CD4-positive, alpha-beta T cell (primary cell): Measurements from ENCODE around the gene LDLRAD4. TPM values are rescaled to one million over a fixed set of nuclear protein-coding genes. Genes with fewer than 3 reads are reported as not detected.

Experiments used
- ATAC-seq: fragments of 200-7000 bp; cut with Tn5 transposase; one replicate; pipeline ENCODE4 v1.10.0; 2022; ENCODE audit warnings: mild to moderate bottlenecking; ENCODE audit not compliant: poor library complexity
- CTCF ChIA-PET: fragments of 350-600 bp; sonication (Branson Sonifier 250); formaldehyde crosslinking; loops from one replicate; lab custom pipeline; 2021; ENCODE audit warnings: antibody characterized with exemption, inconsistent platforms; lab: Charles Lee
- POLR2A ChIA-PET: fragments of 350-600 bp; sonication (Branson Sonifier 250); formaldehyde crosslinking; loops from one replicate; lab custom pipeline; 2021; ENCODE audit warnings: antibody characterized with exemption, inconsistent platforms; lab: Charles Lee
- DNase-seq, 14 experiments: peaks; one replicate each; pipeline ENCODE4 v3.0.0-alpha.2; 2013 to 2020; ENCODE audit warnings: mixed read lengths in 2 of 14
- H3K27ac ChIP-seq, 2 donors: one replicate each; pipeline versions ENCODE4 v1.5.1 to v1.7.0; 2013; ENCODE audit warnings: low read length in 2 of 2, low read depth in 1 of 2, mild to moderate bottlenecking in 1 of 2
- H3K27me3 ChIP-seq, 2 experiments: 1 replicate in 1 of 2; 2 replicates in 1 of 2; pipeline versions ENCODE4 v1.6.1 to v1.7.0; 2013; ENCODE audit warnings: low read length in 2 of 2, control low read depth in 1 of 2, mild to moderate bottlenecking in 1 of 2, moderate library complexity in 1 of 2; ENCODE audit not compliant: insufficient read depth in 2 of 2, control insufficient read depth in 1 of 2
- H3K36me3 ChIP-seq: one replicate; pipeline ENCODE4 v1.6.1; 2013; ENCODE audit warnings: low read length, control low read depth; ENCODE audit not compliant: insufficient read depth
- H3K4me1 ChIP-seq: one replicate; pipeline ENCODE4 v1.6.1; 2013; ENCODE audit warnings: low read length, control low read depth; ENCODE audit not compliant: insufficient read depth
- H3K4me3 ChIP-seq: one replicate; pipeline ENCODE4 v1.5.1; 2013; ENCODE audit warnings: mild to moderate bottlenecking, low read length, moderate library complexity
- H3K9me3 ChIP-seq, 2 experiments: 1 replicate in 1 of 2; 2 replicates in 1 of 2; pipeline versions ENCODE4 v1.6.1 to v1.7.0; 2013; ENCODE audit warnings: low read length in 2 of 2, mild to moderate bottlenecking in 2 of 2, control low read depth in 1 of 2, moderate library complexity in 1 of 2; ENCODE audit not compliant: control insufficient read depth in 1 of 2, insufficient read depth in 1 of 2
- H3K27ac Mint-ChIP-seq: one replicate; pipeline ENCODE4 v1.8.0; 2020; ENCODE audit warnings: mixed read lengths
- H3K27me3 Mint-ChIP-seq: one replicate; pipeline ENCODE4 v1.8.0; 2021; ENCODE audit warnings: mixed read lengths
- H3K36me3 Mint-ChIP-seq: one replicate; pipeline ENCODE4 v1.8.0; 2021; ENCODE audit warnings: low read depth, mixed read lengths
- H3K4me1 Mint-ChIP-seq: one replicate; pipeline ENCODE4 v1.8.0; 2021; ENCODE audit warnings: low read depth, mixed read lengths
- H3K4me3 Mint-ChIP-seq: one replicate; pipeline ENCODE4 v1.8.0; 2020; ENCODE audit warnings: mild to moderate bottlenecking, mixed read lengths
- H3K9me3 Mint-ChIP-seq: one replicate; pipeline ENCODE4 v1.8.0; 2020; ENCODE audit warnings: mixed read lengths
- intact Hi-C, 2 experiments: fragments of 100-400 bp; cut with DNase I in 1 of 2; cut with micrococcal nuclease in 1 of 2; formaldehyde crosslinking; loops; one replicate each; pipeline versions ENCODE4 v1.15.1 to v1.9.0; 2023 to 2025; cut with DNase I, micrococcal nuclease
- total RNA-seq, 174 experiments: library from RNA in 2 of 174; stranded (reverse) in 2 of 174; gene quantifications; one replicate each; pipeline ENCODE4 v1.2.3 and lab custom pipeline; 2021 to 2026
- TF ChIP-seq, protein P1 (sequence below): fragments of 200-600 bp; IDR thresholded peaks from one replicate; pipeline ENCODE4 v1.8.0; 2022; ENCODE audit warnings: antibody characterized with exemption, mild to moderate bottlenecking

The LDLRAD4 gene
- total RNA-seq, 2 experiments from 2014 or later = 51.9 to 52.7 TPM

DNA sequence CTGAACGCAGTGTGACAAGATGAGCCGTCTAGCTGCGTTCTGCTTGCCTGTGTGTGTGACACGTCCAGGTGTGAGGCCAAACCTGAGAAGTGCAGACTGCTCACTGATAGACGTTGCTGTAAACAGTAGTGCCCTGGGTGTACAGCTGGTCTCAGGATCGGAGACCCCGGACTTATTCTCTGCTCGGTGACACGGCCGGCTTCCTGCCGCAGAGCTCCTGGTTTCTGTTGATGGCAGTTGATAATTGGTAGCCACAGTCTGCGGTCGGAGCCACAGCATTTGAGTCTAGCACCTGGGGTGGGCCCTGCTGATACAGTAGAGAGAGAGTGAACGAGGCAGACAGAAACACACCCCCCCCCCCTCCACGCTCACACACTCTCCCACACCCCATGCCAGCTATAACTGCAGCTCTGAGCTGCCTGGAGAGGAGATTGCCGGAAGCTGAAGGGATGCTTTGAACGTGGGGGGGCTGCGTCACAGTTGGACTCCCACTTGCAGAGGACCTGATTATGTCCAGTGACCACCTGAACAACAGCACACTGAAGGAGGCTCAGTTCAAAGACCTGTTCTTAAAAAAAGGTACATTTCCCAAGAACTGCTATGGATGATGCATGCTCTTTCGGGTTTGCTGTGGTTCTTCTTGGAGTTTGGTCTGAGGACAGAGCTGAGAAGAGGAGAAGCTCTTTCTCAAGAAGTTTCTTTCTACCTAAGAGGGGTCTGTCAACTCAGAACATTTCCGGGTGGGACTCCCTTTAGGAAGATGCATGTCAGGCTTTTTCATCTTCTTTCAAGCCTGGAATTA is 393.8 kb downstream of the LDLRAD4 start:
- H3K27me3 ChIP-seq = no peaks in the 10 kb centered on the region
- Mint-ChIP-seq H3K4me1 (peaks cover 90% of the 10 kb centered on the region), H3K4me3 (peak overlapping the region; percentile 86), H3K27me3 (no peaks in the 10 kb centered on the region), H3K36me3 (no peaks in the 10 kb centered on the region), H3K9me3 (no peaks in the 10 kb centered on the region), H3K27ac (peak overlapping the region; percentile 90)
- CTCF ChIA-PET = interaction anchor here (0.8 to 3.0 kb wide), 5 partner anchors 17 to 396 kb away, joined by 3 to 11 read pairs (median 3); no protein-coding TSS in a partner anchor
- H3K9me3 ChIP-seq = no peaks in the 10 kb centered on the region
- H3K36me3 ChIP-seq = no peaks in the 10 kb centered on the region
- DNase-seq (peak; percentile 39 to 91 (median 75)), ATAC-seq (peak; percentile 66)
- intact Hi-C loops = loop anchor here in 1 of 2 experiments (1.0 to 10.0 kb wide), 6 partner anchors 35 to 395 kb away; no protein-coding TSS in a partner anchor
- TF ChIP-seq, protein P1, sequence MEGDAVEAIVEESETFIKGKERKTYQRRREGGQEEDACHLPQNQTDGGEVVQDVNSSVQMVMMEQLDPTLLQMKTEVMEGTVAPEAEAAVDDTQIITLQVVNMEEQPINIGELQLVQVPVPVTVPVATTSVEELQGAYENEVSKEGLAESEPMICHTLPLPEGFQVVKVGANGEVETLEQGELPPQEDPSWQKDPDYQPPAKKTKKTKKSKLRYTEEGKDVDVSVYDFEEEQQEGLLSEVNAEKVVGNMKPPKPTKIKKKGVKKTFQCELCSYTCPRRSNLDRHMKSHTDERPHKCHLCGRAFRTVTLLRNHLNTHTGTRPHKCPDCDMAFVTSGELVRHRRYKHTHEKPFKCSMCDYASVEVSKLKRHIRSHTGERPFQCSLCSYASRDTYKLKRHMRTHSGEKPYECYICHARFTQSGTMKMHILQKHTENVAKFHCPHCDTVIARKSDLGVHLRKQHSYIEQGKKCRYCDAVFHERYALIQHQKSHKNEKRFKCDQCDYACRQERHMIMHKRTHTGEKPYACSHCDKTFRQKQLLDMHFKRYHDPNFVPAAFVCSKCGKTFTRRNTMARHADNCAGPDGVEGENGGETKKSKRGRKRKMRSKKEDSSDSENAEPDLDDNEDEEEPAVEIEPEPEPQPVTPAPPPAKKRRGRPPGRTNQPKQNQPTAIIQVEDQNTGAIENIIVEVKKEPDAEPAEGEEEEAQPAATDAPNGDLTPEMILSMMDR = no peak
- peak overlapping the region; percentile 51 for H3K4me3 ChIP-seq
- POLR2A ChIA-PET = interaction anchor here (0.5 to 1.9 kb wide), 13 partner anchors 12 to 910 kb away, joined by 3 to 9 read pairs (median 3); partner anchors contain the start of genes CEP192 and PSMG2
- H3K4me1 ChIP-seq = peaks cover 86% of the 10 kb centered on the region
- peak overlapping the region; percentile 13 to 38 for H3K27ac ChIP-seq

DNA sequence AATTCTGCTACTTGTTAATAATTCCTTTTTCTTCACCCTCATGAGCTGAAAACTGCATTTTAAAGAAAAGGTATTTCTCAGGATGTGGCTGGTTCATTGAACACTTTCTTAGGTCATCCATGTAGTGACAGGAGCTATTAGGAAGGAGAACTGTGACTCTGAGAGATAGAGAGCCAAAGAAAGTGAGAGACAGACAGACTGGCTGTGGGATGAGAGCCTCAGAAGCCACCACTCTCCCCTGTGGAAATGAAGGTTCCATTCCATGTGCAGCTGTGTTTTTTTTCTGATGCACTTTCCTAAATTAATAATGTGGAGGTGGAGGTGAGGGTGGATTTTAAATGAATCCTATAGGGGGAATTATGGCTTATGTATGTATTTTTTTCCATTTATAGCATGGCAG is 394.5 kb downstream of the LDLRAD4 start:
- ChIA-PET CTCF (interaction anchor here (0.8 to 3.0 kb wide), 3 partner anchors 17 to 55 kb away, joined by 3 to 11 read pairs (median 4); no protein-coding TSS in a partner anchor), POLR2A (interaction anchor here (0.5 to 1.9 kb wide), 4 partner anchors 13 to 910 kb away, joined by 3 to 9 read pairs (median 6); partner anchors contain the start of gene PSMG2)
- Histone ChIP-seq H3K9me3 (no peaks in the 10 kb centered on the region), H3K36me3 (no peaks in the 10 kb centered on the region), H3K4me1 (peaks cover 86% of the 10 kb centered on the region), H3K27me3 (no peaks in the 10 kb centered on the region), H3K27ac (no peak overlapping the region), H3K4me3 (peak overlapping the region; percentile 51)
- H3K9me3 Mint-ChIP-seq = no peaks in the 10 kb centered on the region
- H3K27ac Mint-ChIP-seq = peak overlapping the region; percentile 90
- DNase-seq = no peak
- no peaks in the 10 kb centered on the region for H3K36me3 Mint-ChIP-seq
- intact Hi-C loops = loop anchor here in 1 of 2 experiments (5.0 to 10.0 kb wide), 5 partner anchors 36 to 236 kb away; no protein-coding TSS in a partner anchor
- peak overlapping the region; percentile 86 for H3K4me3 Mint-ChIP-seq
- TF ChIP-seq, protein P1 = no peak
- no peaks in the 10 kb centered on the region for H3K27me3 Mint-ChIP-seq
- H3K4me1 Mint-ChIP-seq = peaks cover 90% of the 10 kb centered on the region
- no peak for ATAC-seq

DNA sequence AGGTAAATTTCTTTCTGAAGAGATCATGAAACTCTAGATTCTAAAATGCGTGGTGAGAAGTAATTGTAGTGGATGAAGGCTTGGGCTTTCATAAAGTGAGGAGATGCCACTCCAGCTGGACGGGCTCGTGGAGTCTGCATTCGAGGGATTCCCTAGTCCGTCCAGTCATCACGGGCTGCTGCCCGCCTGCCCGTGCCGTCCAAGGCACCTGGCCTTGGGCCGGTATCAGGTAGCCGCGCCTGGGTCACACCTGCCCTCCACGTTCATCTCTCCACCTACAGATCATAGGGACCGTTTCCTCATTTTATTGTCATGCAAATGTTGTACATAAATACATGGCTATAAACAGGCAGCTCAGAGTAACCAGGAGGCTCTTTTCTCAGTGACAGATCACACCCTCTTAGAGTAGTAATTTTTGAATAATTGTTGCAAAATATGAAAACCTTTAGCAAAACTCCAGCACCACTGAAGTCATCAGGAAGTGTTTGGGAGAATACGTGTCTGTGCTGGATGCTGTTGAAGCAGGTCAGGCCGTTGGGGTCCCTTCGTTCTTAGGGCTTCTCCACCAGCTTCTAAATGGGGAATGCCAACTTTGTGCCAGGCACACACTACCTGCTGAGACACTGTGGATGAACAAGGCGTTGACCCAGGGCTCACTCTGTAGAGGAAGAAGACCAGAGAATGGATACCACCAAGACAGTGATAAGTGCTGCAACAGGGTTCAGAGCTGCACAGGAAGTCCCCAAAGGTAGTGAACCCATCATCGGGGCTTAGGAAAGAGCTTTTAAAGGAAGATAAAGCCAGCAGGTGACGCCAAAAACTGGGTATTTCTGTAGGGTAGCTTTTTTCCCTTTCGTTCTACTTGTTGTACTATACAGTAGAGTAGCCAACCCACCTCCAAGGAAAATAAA is 395.3 kb downstream of the LDLRAD4 start:
- CTCF ChIA-PET = interaction anchor here (1.0 to 3.0 kb wide), 3 partner anchors 16 to 56 kb away, joined by 3 to 11 read pairs (median 4); no protein-coding TSS in a partner anchor
- POLR2A ChIA-PET = interaction anchor here (1.0 to 1.2 kb wide), 2 partner anchors 101 to 398 kb away, joined by 3 to 6 read pairs; no protein-coding TSS in a partner anchor
- peak overlapping the region; percentile 86 for H3K4me3 Mint-ChIP-seq
- ATAC-seq (no peak), DNase-seq (peak in 3 of 14 experiments; percentile 30 to 41 (median 39))
- H3K27ac ChIP-seq = no peak overlapping the region
- H3K4me1 Mint-ChIP-seq = peaks cover 83% of the 10 kb centered on the region
- no peaks in the 10 kb centered on the region for H3K9me3 ChIP-seq
- intact Hi-C loops = loop anchor here in 1 of 2 experiments (5.0 to 10.0 kb wide), 5 partner anchors 37 to 237 kb away; no protein-coding TSS in a partner anchor
- peak overlapping the region; percentile 90 for H3K27ac Mint-ChIP-seq
- H3K27me3 ChIP-seq = no peaks in the 10 kb centered on the region
- TF ChIP-seq, protein P1 = no peak
- no peaks in the 10 kb centered on the region for H3K27me3 Mint-ChIP-seq
- peak overlapping the region; percentile 6 for H3K4me3 ChIP-seq
- no peaks in the 10 kb centered on the region for H3K36me3 Mint-ChIP-seq
- H3K9me3 Mint-ChIP-seq = no peaks in the 10 kb centered on the region
- H3K4me1 ChIP-seq = peaks cover 79% of the 10 kb centered on the region
- H3K36me3 ChIP-seq = no peaks in the 10 kb centered on the region
